ENCODE results near the gene FADD. TPM values are rescaled to one million over a fixed set of nuclear protein-coding genes. Genes with fewer than 3 reads are reported as not detected.

The FADD gene
- total RNA-seq, 1 donor from 2014 or later: 18.9 TPM

GRCh38 chr11:70220920-70221319 lies 17.8 kb downstream of the FADD start:
- Histone ChIP-seq H3F3A (ENCODE audit: low read depth) (no peaks in the 10 kb centered on the region), H3K79me2 (ENCODE audit: low read depth) (no peaks in the 10 kb centered on the region), H3K9me3 (ENCODE audit: low read depth) (no peaks in the 10 kb centered on the region), H4K20me1 (ENCODE audit: low read depth) (no peaks in the 10 kb centered on the region), H3K4me1 (peaks cover 13% of the 10 kb centered on the region), H2AFZ (replicated peaks) (no peak overlapping the region), H3K36me3 (no peaks in the 10 kb centered on the region), H3K27me3 (no peaks in the 10 kb centered on the region), H3K4me2 (no peak overlapping the region), H3K4me3 (no peak overlapping the region), H3K9ac (no peak overlapping the region), H3K27ac (no peak overlapping the region)
- Mint-ChIP-seq H3K27me3 (ENCODE audit: insufficient read depth, low read depth) (peaks cover 14% of the 10 kb centered on the region), H3K36me3 (no peaks in the 10 kb centered on the region), H3K9me3 (peaks cover 3% of the 10 kb centered on the region), H3K4me1 (peaks cover 15% of the 10 kb centered on the region), H3K27ac (peak overlapping the region; percentile 22), H3K4me3 (no peak overlapping the region)
- DNase-seq (ENCODE audit: low spot score): no peak
- TF ChIP-seq EZH2 (IDR thresholded peaks at IDR 0.05): no peak
- no peak for TF ChIP-seq EZH2phosphoT487 (IDR thresholded peaks at IDR 0.05)
- TF ChIP-seq CTCF (IDR thresholded peaks at IDR 0.05): no peak

DNA sequence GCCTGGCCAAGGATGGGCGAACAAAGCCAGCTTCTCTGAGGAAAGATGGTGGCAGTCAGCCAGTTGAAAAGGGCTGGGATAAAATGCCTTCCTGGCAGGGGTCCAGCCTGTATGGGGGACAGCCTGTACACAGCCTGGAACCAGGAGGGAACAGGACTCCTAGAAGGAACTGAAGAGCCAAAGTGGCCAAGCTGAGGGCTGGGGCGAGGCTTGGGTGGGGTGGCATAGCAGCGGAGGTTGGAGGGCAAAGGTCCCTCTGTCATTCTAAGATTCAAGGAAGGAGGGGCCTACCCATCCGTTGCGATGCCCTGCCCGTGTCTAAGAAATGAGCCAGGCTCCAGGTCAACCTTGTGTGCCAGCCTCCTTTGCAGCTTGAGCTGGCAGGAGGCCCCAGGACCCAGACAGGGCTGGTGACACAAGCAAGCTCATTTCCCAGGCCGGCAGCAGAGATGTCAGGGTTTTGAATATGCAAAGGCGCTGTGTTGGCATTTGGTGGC lies 22.6 kb downstream of the FADD start:
- Histone ChIP-seq H3K4me3 (no peak overlapping the region), H3K4me1 (no peaks in the 10 kb centered on the region), H3K36me3 (no peaks in the 10 kb centered on the region), H3K9me3 (ENCODE audit: low read depth) (no peaks in the 10 kb centered on the region), H3K79me2 (ENCODE audit: low read depth) (no peaks in the 10 kb centered on the region), H2AFZ (replicated peaks) (no peak overlapping the region), H3K9ac (no peak overlapping the region), H3K27me3 (no peaks in the 10 kb centered on the region), H3K4me2 (no peak overlapping the region), H4K20me1 (ENCODE audit: low read depth) (no peaks in the 10 kb centered on the region), H3K27ac (no peak overlapping the region), H3F3A (ENCODE audit: low read depth) (no peaks in the 10 kb centered on the region)
- Mint-ChIP-seq H3K27ac (peak overlapping the region; percentile 63), H3K27me3 (ENCODE audit: insufficient read depth, low read depth) (peaks cover 25% of the 10 kb centered on the region), H3K4me1 (peaks cover 13% of the 10 kb centered on the region), H3K36me3 (no peaks in the 10 kb centered on the region), H3K4me3 (no peak overlapping the region), H3K9me3 (no peaks in the 10 kb centered on the region)
- TF ChIP-seq EZH2phosphoT487 (IDR thresholded peaks at IDR 0.05): no peak
- no peak for TF ChIP-seq CTCF (IDR thresholded peaks at IDR 0.05)
- TF ChIP-seq EZH2 (IDR thresholded peaks at IDR 0.05): no peak
- no peak for DNase-seq (ENCODE audit: low spot score)

- Mint-ChIP-seq H3K36me3 (no peaks in the 10 kb centered on the region), H3K4me1 (peaks cover 13% of the 10 kb centered on the region), H3K27me3 (ENCODE audit: insufficient read depth, low read depth) (peaks cover 25% of the 10 kb centered on the region), H3K4me3 (no peak overlapping the region), H3K27ac (no peak overlapping the region), H3K9me3 (no peaks in the 10 kb centered on the region)
- no peak for DNase-seq (ENCODE audit: low spot score)
- Histone ChIP-seq H3K4me2 (no peak overlapping the region), H2AFZ (replicated peaks) (no peak overlapping the region), H3F3A (ENCODE audit: low read depth) (no peaks in the 10 kb centered on the region), H3K9ac (no peak overlapping the region), H3K79me2 (ENCODE audit: low read depth) (no peaks in the 10 kb centered on the region), H3K27ac (no peak overlapping the region), H3K9me3 (ENCODE audit: low read depth) (no peaks in the 10 kb centered on the region), H4K20me1 (ENCODE audit: low read depth) (no peaks in the 10 kb centered on the region), H3K4me3 (no peak overlapping the region), H3K4me1 (no peaks in the 10 kb centered on the region), H3K36me3 (no peaks in the 10 kb centered on the region), H3K27me3 (no peaks in the 10 kb centered on the region)
- no peak for TF ChIP-seq EZH2phosphoT487 (IDR thresholded peaks at IDR 0.05)
- no peak for TF ChIP-seq CTCF (IDR thresholded peaks at IDR 0.05)
- no peak for TF ChIP-seq EZH2 (IDR thresholded peaks at IDR 0.05)
Observed at GRCh38 chr11:70226183-70226582, 23.1 kb downstream of the FADD start.
